Nephron (organoid): ENCODE results near the gene DHRS7B.

Experiments
- H3K27ac Mint-ChIP-seq, 3 experiments: 2 replicates each; pipeline ENCODE4 v1.8.0; 2020; ENCODE audit warnings: mixed read lengths in 3 of 3, mild to moderate bottlenecking in 2 of 3, moderate library complexity in 1 of 3
- H3K27me3 Mint-ChIP-seq: 2 replicates; pipeline ENCODE4 v1.8.0; 2021; ENCODE audit warnings: low read depth, mild to moderate bottlenecking, moderate library complexity, mixed read lengths
- H3K36me3 Mint-ChIP-seq: 2 replicates; pipeline ENCODE4 v1.8.0; 2020; ENCODE audit warnings: low read depth, mixed read lengths
- H3K4me1 Mint-ChIP-seq: 2 replicates; pipeline ENCODE4 v1.8.0; 2020; ENCODE audit warnings: mixed read lengths
- H3K4me3 Mint-ChIP-seq, 3 experiments: 2 replicates each; pipeline ENCODE4 v1.8.0; 2020; ENCODE audit warnings: mild to moderate bottlenecking in 3 of 3, mixed read lengths in 3 of 3, moderate library complexity in 2 of 3
- H3K9me3 Mint-ChIP-seq: 2 replicates; pipeline ENCODE4 v1.8.0; 2020; ENCODE audit warnings: mixed read lengths
- CTCF ChIP-seq, 3 experiments: fragments of 200-600 bp; sonication (generic); IDR thresholded peaks; one replicate each; pipeline ENCODE4 v1.5.0; 2021; ENCODE audit warnings: antibody characterized with exemption in 3 of 3; ENCODE audit not compliant: unreplicated experiment in 3 of 3

DHRS7B gene

GRCh38 chr17:21208352-21208751 is 81.6 kb downstream of the DHRS7B start:
- H3K9me3 Mint-ChIP-seq: no peaks in the 10 kb centered on the region

GRCh38 chr17:21209511-21210175 is 82.9 kb downstream of the DHRS7B start:
- Mint-ChIP-seq H3K27me3 (no peaks in the 10 kb centered on the region), H3K4me3 (peak overlapping the region in 2 of 3 experiments; percentile 58 to 64), H3K9me3 (no peaks in the 10 kb centered on the region), H3K27ac (no peak overlapping the region), H3K4me1 (peaks cover 35% of the 10 kb centered on the region), H3K36me3 (peaks cover 12% of the 10 kb centered on the region)
- TF ChIP-seq CTCF (IDR thresholded peaks at IDR 0.05; ENCODE audit: unreplicated experiment in 3 of 3): no peak

More at GRCh38 chr17:21208352-21208751, 81.6 kb downstream of the DHRS7B start:
- peak overlapping the region in 1 of 3 experiments; percentile 7 for H3K4me3 Mint-ChIP-seq
- no peak overlapping the region for H3K27ac Mint-ChIP-seq
- peaks cover 12% of the 10 kb centered on the region for H3K36me3 Mint-ChIP-seq
- TF ChIP-seq CTCF (IDR thresholded peaks at IDR 0.05; ENCODE audit: unreplicated experiment in 3 of 3): no peak
- H3K27me3 Mint-ChIP-seq: no peaks in the 10 kb centered on the region
- peaks cover 38% of the 10 kb centered on the region for H3K4me1 Mint-ChIP-seq

- Mint-ChIP-seq H3K27me3 (no peaks in the 10 kb centered on the region), H3K9me3 (no peaks in the 10 kb centered on the region), H3K4me3 (peak overlapping the region; percentile 44 to 64 (median 58)), H3K4me1 (peaks cover 39% of the 10 kb centered on the region), H3K36me3 (peaks cover 12% of the 10 kb centered on the region), H3K27ac (peak overlapping the region in 2 of 3 experiments; percentile 62 to 81)
- TF ChIP-seq CTCF (IDR thresholded peaks at IDR 0.05; ENCODE audit: unreplicated experiment in 3 of 3): no peak
Measured at GRCh38 chr17:21210411-21211076, 83.8 kb downstream of the DHRS7B start.

- no peaks in the 10 kb centered on the region for H3K27me3 Mint-ChIP-seq
- H3K36me3 Mint-ChIP-seq: peaks cover 9% of the 10 kb centered on the region
- peaks cover 48% of the 10 kb centered on the region for H3K4me1 Mint-ChIP-seq
- H3K4me3 Mint-ChIP-seq: peak overlapping the region; percentile 91 to 96 (median 92)
- TF ChIP-seq CTCF (IDR thresholded peaks at IDR 0.05; ENCODE audit: unreplicated experiment in 3 of 3): no peak
- H3K9me3 Mint-ChIP-seq: no peaks in the 10 kb centered on the region
- H3K27ac Mint-ChIP-seq: peak overlapping the region in 1 of 3 experiments; percentile 93
Measured at GRCh38 chr17:21211825-21212479, 85.2 kb downstream of the DHRS7B start.

GRCh38 chr17:21212826-21213637 is 86.3 kb downstream of the DHRS7B start:
- Mint-ChIP-seq H3K27me3 (no peaks in the 10 kb centered on the region), H3K9me3 (no peaks in the 10 kb centered on the region), H3K27ac (peak overlapping the region; percentile 93 to 94 (median 93)), H3K4me3 (peak overlapping the region; percentile 91 to 96 (median 92)), H3K36me3 (peaks cover 8% of the 10 kb centered on the region), H3K4me1 (peaks cover 50% of the 10 kb centered on the region)
- no peak for TF ChIP-seq CTCF (IDR thresholded peaks at IDR 0.05; ENCODE audit: unreplicated experiment in 3 of 3)
